ENCODE data around the gene USP12. TPM values are rescaled to one million over a fixed set of nuclear protein-coding genes. Genes with fewer than 3 reads are reported as not detected.

The USP12 gene
- total and polyA plus RNA-seq, 2 experiments from 2014 or later, result 18.4 to 39.3 TPM

- Histone ChIP-seq H3K4me3 (no peak overlapping the region), H2AFZ (no peak overlapping the region), H3K36me3 (ENCODE audit: insufficient read depth) (no peaks in the 10 kb centered on the region), H3K79me2 (replicated peaks; ENCODE audit: insufficient read depth) (no peaks in the 10 kb centered on the region), H4K20me1 (replicated peaks; ENCODE audit: insufficient read depth) (no peaks in the 10 kb centered on the region), H3K27ac (ENCODE audit: low read depth) (no peak overlapping the region), H3K9me2 (ENCODE audit: insufficient read depth) (peaks cover 14% of the 10 kb centered on the region; the same call in 1 of the 2 replicates), H3K4me2 (no peak overlapping the region), H3K27me3 (ENCODE audit: insufficient read depth) (no peaks in the 10 kb centered on the region), H3K4me1 (ENCODE audit: insufficient read depth) (peaks cover 13% of the 10 kb centered on the region; the same call in 1 of the 2 replicates), H3F3A (replicated peaks; ENCODE audit: low read depth) (no peaks in the 10 kb centered on the region)
- Mint-ChIP-seq H3K36me3 (ENCODE audit: low read depth) (no peaks in the 10 kb centered on the region), H3K4me3 (no peak overlapping the region), H3K27me3 (ENCODE audit: insufficient read depth, low read depth, poor library complexity) (peaks cover 6% of the 10 kb centered on the region), H3K9me3 (no peaks in the 10 kb centered on the region; the same call in 2 of the 3 replicates), H3K27ac (no peak overlapping the region), H3K4me1 (peaks cover 21% of the 10 kb centered on the region)
- ATAC-seq (no peak), DNase-seq (ENCODE audit: low spot score) (no peak)
- TF ChIP-seq NANOG (IDR thresholded peaks at IDR 0.05; ENCODE audit: borderline replicate concordance), result no peak
- no peak for TF ChIP-seq CTCF (conservative IDR thresholded peaks at IDR 0.05; ENCODE audit: low read depth in 2 of 2)
- no peak for TF ChIP-seq ZNF462 (CRISPR knock-in tag; IDR thresholded peaks at IDR 0.05)
- TF ChIP-seq ZNF331 (CRISPR knock-in tag; IDR thresholded peaks at IDR 0.05; ENCODE audit: low read depth), result no peak
- TF ChIP-seq CREB1 (CRISPR knock-in tag; IDR thresholded peaks at IDR 0.05; ENCODE audit: low read depth), result no peak
- TF ChIP-seq REST (IDR thresholded peaks at IDR 0.05; ENCODE audit: unreplicated experiment), result no peak
- no peak for TF ChIP-seq JUNB (IDR thresholded peaks at IDR 0.05; ENCODE audit: unreplicated experiment)
- TF ChIP-seq ZNF114 (CRISPR knock-in tag; IDR thresholded peaks at IDR 0.05), result no peak
- TF ChIP-seq STAT1 (IDR thresholded peaks at IDR 0.05; ENCODE audit: unreplicated experiment), result no peak
- TF ChIP-seq POLR2AphosphoS5 (IDR thresholded peaks at IDR 0.05; ENCODE audit: low read depth), result no peak
- TF ChIP-seq EZH2 (IDR thresholded peaks at IDR 0.05; ENCODE audit: low read depth, unreplicated experiment), result no peak
- TF ChIP-seq ETS1 (IDR thresholded peaks at IDR 0.05), result no peak
- no peak for TF ChIP-seq EZH2phosphoT487 (IDR thresholded peaks at IDR 0.05; ENCODE audit: unreplicated experiment)
Observed at GRCh38 chr13:27199696-27200095, 28.1 kb upstream of the USP12 start.

Data from GM23338 (cell line).